ENCODE measurements around the gene RHCG. TPM values are rescaled to one million over a fixed set of nuclear protein-coding genes. Genes with fewer than 3 reads are reported as not detected.

The RHCG gene
- total and polyA plus RNA-seq, 2 experiments from 2014 or later = 0.23 TPM; not detected in 1

GRCh38 chr15:89524184-89524583 is 27.8 kb upstream of the RHCG start:
- no peaks in the 10 kb centered on the region for H3K9me3 ChIP-seq (ENCODE audit: low read depth)
- no peaks in the 10 kb centered on the region for H3K36me3 ChIP-seq
- H3K4me3 ChIP-seq = no peak overlapping the region
- no peak for TF ChIP-seq CTCF (IDR thresholded peaks at IDR 0.05; ENCODE audit: low read depth, low read length)
- H3K27ac ChIP-seq = no peak overlapping the region
- no peaks in the 10 kb centered on the region for H3K27me3 ChIP-seq
- no peak for DNase-seq (ENCODE audit: low read depth in 1 of 2, low spot score in 1 of 2)
- no peaks in the 10 kb centered on the region for H3K4me1 ChIP-seq (ENCODE audit: low read depth)

GRCh38 chr15:89523101-89523500 is 26.7 kb upstream of the RHCG start:
- H3K36me3 ChIP-seq = no peaks in the 10 kb centered on the region
- no peak for TF ChIP-seq CTCF (IDR thresholded peaks at IDR 0.05; ENCODE audit: low read depth, low read length)
- DNase-seq (ENCODE audit: low read depth in 1 of 2, low spot score in 1 of 2) = no peak

GRCh38 chr15:89521605-89522004 is 25.2 kb upstream of the RHCG start:
- H3K36me3 ChIP-seq = no peaks in the 10 kb centered on the region
- H3K27ac ChIP-seq = no peak overlapping the region
- TF ChIP-seq CTCF (IDR thresholded peaks at IDR 0.05; ENCODE audit: low read depth, low read length) = no peak
- no peak for DNase-seq (ENCODE audit: low read depth in 1 of 2, low spot score in 1 of 2)
- H3K4me3 ChIP-seq = no peak overlapping the region
- no peaks in the 10 kb centered on the region for H3K9me3 ChIP-seq (ENCODE audit: low read depth)
- H3K27me3 ChIP-seq = no peaks in the 10 kb centered on the region
- H3K4me1 ChIP-seq (ENCODE audit: low read depth) = no peaks in the 10 kb centered on the region

More at GRCh38 chr15:89523101-89523500, 26.7 kb upstream of the RHCG start:
- no peak overlapping the region for H3K4me3 ChIP-seq
- no peaks in the 10 kb centered on the region for H3K9me3 ChIP-seq (ENCODE audit: low read depth)
- H3K27ac ChIP-seq = no peak overlapping the region
- H3K27me3 ChIP-seq = no peaks in the 10 kb centered on the region
- no peaks in the 10 kb centered on the region for H3K4me1 ChIP-seq (ENCODE audit: low read depth)

- no peak for TF ChIP-seq CTCF (IDR thresholded peaks at IDR 0.05; ENCODE audit: low read depth, low read length)
- no peak overlapping the region for H3K4me3 ChIP-seq
- no peaks in the 10 kb centered on the region for H3K36me3 ChIP-seq
- no peak for DNase-seq (ENCODE audit: low read depth in 1 of 2, low spot score in 1 of 2)
- no peaks in the 10 kb centered on the region for H3K9me3 ChIP-seq (ENCODE audit: low read depth)
- no peaks in the 10 kb centered on the region for H3K4me1 ChIP-seq (ENCODE audit: low read depth)
- H3K27me3 ChIP-seq = peaks cover 9% of the 10 kb centered on the region
- no peak overlapping the region for H3K27ac ChIP-seq
Observed at GRCh38 chr15:89515477-89515876, 19.1 kb upstream of the RHCG start.

- Histone ChIP-seq H3K9me3 (ENCODE audit: low read depth) (no peaks in the 10 kb centered on the region), H3K36me3 (no peaks in the 10 kb centered on the region), H3K27me3 (peaks cover 9% of the 10 kb centered on the region), H3K27ac (no peak overlapping the region), H3K4me1 (ENCODE audit: low read depth) (no peaks in the 10 kb centered on the region), H3K4me3 (no peak overlapping the region)
- DNase-seq (ENCODE audit: low read depth in 1 of 2, low spot score in 1 of 2) = no peak
- TF ChIP-seq CTCF (IDR thresholded peaks at IDR 0.05; ENCODE audit: low read depth, low read length) = no peak
Observed at GRCh38 chr15:89514596-89515406, 18.4 kb upstream of the RHCG start.
